Common myeloid progenitor, CD34-positive (primary cell): Measurements from ENCODE around the gene PALMD.

Experiments used
- CTCF ChIA-PET: fragments of 350-600 bp; sonication (Branson Sonifier 250); formaldehyde crosslinking; loops from one replicate; lab custom pipeline; 2021; ENCODE audit warnings: antibody characterized with exemption; lab: Charles Lee
- POLR2A ChIA-PET: fragments of 350-600 bp; sonication (Branson Sonifier 250); formaldehyde crosslinking; loops from one replicate; lab custom pipeline; 2021; ENCODE audit warnings: antibody characterized with exemption; lab: Charles Lee
- DNase-seq, 3 donors: peaks; one replicate each; pipeline versions ENCODE4 v3.0.0 to v3.0.0-alpha.2; 2013
- H3K27ac ChIP-seq, 2 experiments: 1 replicate in 1 of 2; 2 replicates in 1 of 2; pipeline ENCODE4 v1.7.0; 2013; ENCODE audit warnings: inconsistent platforms in 2 of 2, low read length in 2 of 2, mild to moderate bottlenecking in 2 of 2, low read depth in 1 of 2, moderate library complexity in 1 of 2; ENCODE audit not compliant: severe bottlenecking in 2 of 2, insufficient read depth in 1 of 2, poor library complexity in 1 of 2
- H3K27me3 ChIP-seq, 5 experiments: replicated peaks in 2 of 5; 1 replicate in 3 of 5; 2 replicates in 2 of 5; pipeline versions ENCODE4 v1.6.1 to v1.7.0; 2013; ENCODE audit warnings: low read length in 4 of 5, mild to moderate bottlenecking in 2 of 5, moderate library complexity in 2 of 5, inconsistent platforms in 1 of 5; ENCODE audit not compliant: insufficient read depth in 5 of 5, control insufficient read depth in 4 of 5
- H3K36me3 ChIP-seq, 4 experiments: 1 replicate in 2 of 4; 2 replicates in 2 of 4; pipeline versions ENCODE4 v1.6.1 to v1.7.0; 2013; ENCODE audit warnings: low read length in 3 of 4, control low read depth in 1 of 4, mild to moderate bottlenecking in 1 of 4; ENCODE audit not compliant: control insufficient read depth in 4 of 4, insufficient read depth in 4 of 4
- H3K4me1 ChIP-seq, 4 experiments: 1 replicate in 3 of 4; 2 replicates in 1 of 4; pipeline versions ENCODE4 v1.6.1 to v1.7.1; 2013; ENCODE audit warnings: low read length in 3 of 4, mild to moderate bottlenecking in 3 of 4, control low read depth in 1 of 4, inconsistent platforms in 1 of 4, moderate library complexity in 1 of 4; ENCODE audit not compliant: control insufficient read depth in 4 of 4, insufficient read depth in 4 of 4; ENCODE audit errors: control extremely low read depth in 1 of 4
- H3K4me3 ChIP-seq, 7 experiments: 1 replicate in 4 of 7; 2 replicates in 3 of 7; pipeline versions ENCODE4 v1.5.1 to v1.7.0; 2013; ENCODE audit warnings: mild to moderate bottlenecking in 7 of 7, low read length in 6 of 7, moderate library complexity in 6 of 7, inconsistent platforms in 2 of 7, low read depth in 2 of 7, control low read depth in 1 of 7; ENCODE audit not compliant: insufficient read depth in 4 of 7, control insufficient read depth in 1 of 7; ENCODE audit errors: extremely low read depth in 1 of 7
- H3K9me3 ChIP-seq, 5 experiments: 1 replicate in 4 of 5; 2 replicates in 1 of 5; pipeline versions ENCODE4 v1.6.1 to v1.7.1; 2013; ENCODE audit warnings: low read length in 4 of 5, mild to moderate bottlenecking in 2 of 5, inconsistent platforms in 1 of 5, low read depth in 1 of 5, moderate library complexity in 1 of 5; ENCODE audit not compliant: control insufficient read depth in 4 of 5, insufficient read depth in 2 of 5; ENCODE audit errors: control extremely low read depth in 1 of 5
- WGBS: methylation state at CpG from one replicate; pipeline ENCODE4 v1.1.5; 2013; ENCODE audit not compliant: insufficient coverage; 5-methylcytosine and 5-hydroxymethylcytosine counted together

PALMD gene

GRCh38 chr1:99635664-99636063, 10.2 kb upstream of the PALMD start:
- Histone ChIP-seq H3K27ac (no peak overlapping the region), H3K4me3 (no peak overlapping the region), H3K27me3 (no peaks in the 10 kb centered on the region), H3K36me3 (no peaks in the 10 kb centered on the region), H3K4me1 (no peaks in the 10 kb centered on the region), H3K9me3 (no peaks in the 10 kb centered on the region)
- POLR2A ChIA-PET = no interaction called here
- DNase-seq = no peak
- WGBS = 100% methylated on average over 2 of the region's 2 CpGs
- CTCF ChIA-PET = no interaction called here

DNA sequence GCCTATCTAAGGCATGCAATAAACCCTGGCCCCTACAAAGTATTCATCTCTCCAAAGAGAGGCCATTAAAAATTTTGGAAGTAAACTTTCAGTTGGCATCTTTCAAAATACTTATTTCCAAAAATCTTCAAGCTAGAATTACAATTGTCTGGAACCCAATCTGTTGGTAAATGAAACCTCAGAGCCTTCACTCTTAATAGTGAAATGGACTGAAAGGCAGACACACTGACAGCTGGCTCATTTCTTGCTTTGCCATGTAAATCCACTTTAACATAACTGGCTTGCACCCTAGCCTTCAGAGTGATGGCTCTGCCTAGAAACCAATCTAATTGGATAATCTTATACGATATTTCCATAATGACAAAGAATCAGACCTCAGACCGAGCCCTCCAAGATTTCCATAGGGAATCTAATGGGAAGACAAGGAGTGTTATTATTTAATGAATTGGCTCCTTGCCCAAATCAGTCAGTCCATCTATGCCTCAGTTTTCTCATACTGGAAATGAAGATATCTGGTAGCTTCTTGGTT, 9.2 kb upstream of the PALMD start:
- WGBS = no CpG with 5 or more reads among the region's 2 CpGs
- no peak overlapping the region for H3K27ac ChIP-seq
- no peaks in the 10 kb centered on the region for H3K9me3 ChIP-seq
- CTCF ChIA-PET = no interaction called here
- H3K36me3 ChIP-seq = no peaks in the 10 kb centered on the region
- H3K4me3 ChIP-seq = no peak overlapping the region
- H3K27me3 ChIP-seq = peaks cover 0 to 6% (median 0%) of the 10 kb centered on the region in 5 experiments
- no peaks in the 10 kb centered on the region for H3K4me1 ChIP-seq
- POLR2A ChIA-PET = no interaction called here
- no peak for DNase-seq

DNA sequence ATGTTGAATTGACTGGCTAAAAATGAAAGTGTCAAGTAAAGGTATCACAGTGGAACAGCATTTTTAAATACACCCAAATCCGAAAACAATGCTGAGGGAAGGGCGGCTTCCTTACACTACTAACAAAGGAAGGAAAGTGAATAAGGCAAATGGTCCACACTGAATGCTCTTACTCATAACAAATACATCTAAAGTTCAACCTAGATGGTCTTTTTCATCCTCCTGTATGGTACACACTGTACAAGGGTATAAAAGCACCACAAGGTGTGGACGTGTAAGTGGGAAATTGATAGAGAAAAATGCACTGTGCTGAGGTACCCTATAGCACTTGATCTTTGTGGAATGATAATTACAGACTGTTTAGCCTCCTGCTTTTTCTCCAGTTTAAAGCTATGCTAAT, 7.1 kb upstream of the PALMD start:
- no peaks in the 10 kb centered on the region for H3K9me3 ChIP-seq
- no peaks in the 10 kb centered on the region for H3K4me1 ChIP-seq
- POLR2A ChIA-PET = no interaction called here
- CTCF ChIA-PET = no interaction called here
- H3K36me3 ChIP-seq = no peaks in the 10 kb centered on the region
- DNase-seq = no peak
- H3K4me3 ChIP-seq = no peak overlapping the region
- WGBS = no CpG with 5 or more reads among the region's 3 CpGs
- H3K27ac ChIP-seq = no peak overlapping the region
- peaks cover 0 to 6% (median 0%) of the 10 kb centered on the region in 5 experiments for H3K27me3 ChIP-seq

DNA sequence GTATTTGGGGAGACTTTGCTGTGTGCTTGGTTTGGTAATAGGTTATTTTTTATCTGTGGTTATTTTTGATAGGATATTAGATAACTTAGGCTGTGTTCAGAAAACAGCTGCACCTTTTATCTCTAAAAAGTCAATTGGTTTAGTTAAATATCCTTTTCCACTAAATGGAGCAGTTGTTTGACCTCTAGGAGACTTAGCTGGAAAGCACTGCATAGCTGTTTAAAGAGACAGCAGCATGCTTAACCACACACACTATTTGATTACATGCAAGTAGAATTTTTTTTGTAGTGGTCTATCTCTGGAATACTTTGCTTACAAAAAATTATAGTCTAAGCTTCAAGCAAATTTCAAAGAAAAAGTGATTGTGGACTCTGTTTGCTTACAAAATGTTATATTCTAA, 6.5 kb upstream of the PALMD start:
- Histone ChIP-seq H3K36me3 (no peaks in the 10 kb centered on the region), H3K9me3 (no peaks in the 10 kb centered on the region), H3K27me3 (peaks cover 0 to 6% (median under 1%) of the 10 kb centered on the region in 5 experiments), H3K4me1 (no peaks in the 10 kb centered on the region), H3K4me3 (no peak overlapping the region), H3K27ac (no peak overlapping the region)
- ChIA-PET POLR2A (no interaction called here), CTCF (no interaction called here)
- DNase-seq = no peak

- no peaks in the 10 kb centered on the region for H3K9me3 ChIP-seq
- no peak overlapping the region for H3K4me3 ChIP-seq
- DNase-seq = no peak
- H3K27me3 ChIP-seq = peaks cover 0 to 6% (median 2%) of the 10 kb centered on the region in 5 experiments
- ChIA-PET POLR2A (no interaction called here), CTCF (no interaction called here)
- H3K36me3 ChIP-seq = no peaks in the 10 kb centered on the region
- H3K27ac ChIP-seq = no peak overlapping the region
- H3K4me1 ChIP-seq = no peaks in the 10 kb centered on the region
Measured at GRCh38 chr1:99639945-99640344, 6.0 kb upstream of the PALMD start.

GRCh38 chr1:99640672-99641071, 5.2 kb upstream of the PALMD start:
- POLR2A ChIA-PET = interaction anchor here (0.5 kb wide), 1 partner anchor 1048 kb away, joined by 3 read pairs; no protein-coding TSS in a partner anchor
- CTCF ChIA-PET = no interaction called here
- no peak for DNase-seq

GRCh38 chr1:99641558-99641957, 4.4 kb upstream of the PALMD start:
- H3K27ac ChIP-seq = no peak overlapping the region
- no peak overlapping the region for H3K4me3 ChIP-seq
- no peaks in the 10 kb centered on the region for H3K9me3 ChIP-seq
- no peaks in the 10 kb centered on the region for H3K4me1 ChIP-seq
- ChIA-PET POLR2A (no interaction called here), CTCF (no interaction called here)
- peaks cover 6 to 13% (median 7%) of the 10 kb centered on the region in 5 experiments for H3K27me3 ChIP-seq
- no peaks in the 10 kb centered on the region for H3K36me3 ChIP-seq
- DNase-seq = no peak

More at GRCh38 chr1:99640672-99641071, 5.2 kb upstream of the PALMD start:
- H3K4me1 ChIP-seq = no peaks in the 10 kb centered on the region
- H3K27me3 ChIP-seq = peaks cover 1 to 6% (median 4%) of the 10 kb centered on the region in 5 experiments
- H3K27ac ChIP-seq = no peak overlapping the region
- H3K4me3 ChIP-seq = no peak overlapping the region
- no peaks in the 10 kb centered on the region for H3K36me3 ChIP-seq
- no peaks in the 10 kb centered on the region for H3K9me3 ChIP-seq
